Neural cell (in vitro differentiated cells): ENCODE results near the gene PLCL2. TPM values are rescaled to one million over a fixed set of nuclear protein-coding genes. Genes with fewer than 3 reads are reported as not detected.

ENCODE experiments used
- H2AFZ ChIP-seq: fragments of 200-600, 300-800 bp; sonication (generic), shearing (Covaris generic); 2 replicates; pipeline ENCODE4 v1.6.0; 2014; ENCODE audit warnings: low read depth, mild to moderate bottlenecking, antibody characterized with exemption, low read length, moderate library complexity
- H3F3A ChIP-seq: fragments of 200-600 bp; shearing (Covaris generic); 2 replicates; pipeline ENCODE4 v1.6.1; 2016; ENCODE audit warnings: mild to moderate bottlenecking, moderate library complexity, mixed read lengths, antibody characterized with exemption, low read length; ENCODE audit not compliant: insufficient read depth, poor library complexity, severe bottlenecking
- H3K27ac ChIP-seq: fragments of 200-600, 300-800 bp; sonication (generic), shearing (Covaris generic); 2 replicates; pipeline ENCODE4 v1.5.1; 2014; ENCODE audit warnings: mild to moderate bottlenecking, low read length, moderate library complexity
- H3K27me3 ChIP-seq: fragments of 300-800, 200-600 bp; sonication (generic), shearing (Covaris generic); 2 replicates; pipeline ENCODE4 v1.6.0; 2014; ENCODE audit warnings: mild to moderate bottlenecking, low read depth, low read length, moderate library complexity; ENCODE audit not compliant: insufficient read depth
- H3K36me3 ChIP-seq: fragments of 300-800, 200-600 bp; sonication (generic), shearing (Covaris generic); 2 replicates; pipeline ENCODE4 v1.5.1; 2014; ENCODE audit warnings: mild to moderate bottlenecking, antibody characterized with exemption, low read length, moderate library complexity; ENCODE audit not compliant: insufficient read depth
- H3K4me2 ChIP-seq: fragments of 300-800, 200-600 bp; sonication (generic), shearing (Covaris generic); 2 replicates; pipeline ENCODE4 v1.6.0; 2014; ENCODE audit warnings: mild to moderate bottlenecking, low read length
- H3K4me3 ChIP-seq: fragments of 300-800, 200-600 bp; sonication (generic), shearing (Covaris generic); 2 replicates; pipeline ENCODE4 v1.5.1; 2014; ENCODE audit warnings: mild to moderate bottlenecking, low read length, moderate library complexity
- H3K79me2 ChIP-seq: fragments of 200-600 bp; shearing (Covaris generic); replicated peaks from 2 replicates; pipeline ENCODE4 v1.6.0; 2014; ENCODE audit warnings: mild to moderate bottlenecking, low read length, moderate library complexity; ENCODE audit not compliant: insufficient read depth
- H3K9ac ChIP-seq: fragments of 300-800, 200-600 bp; sonication (generic), shearing (Covaris generic); 2 replicates; pipeline ENCODE4 v1.6.1; 2016; ENCODE audit warnings: mild to moderate bottlenecking, low read length, mixed read lengths
- H3K9me2 ChIP-seq: fragments of 200-600 bp; shearing (Covaris generic); 2 replicates; pipeline ENCODE4 v1.6.1; 2016; ENCODE audit warnings: mild to moderate bottlenecking, low read length, mixed read lengths; ENCODE audit not compliant: insufficient read depth
- H3K9me3 ChIP-seq: fragments of 200-600, 300-800 bp; sonication (generic), shearing (Covaris generic); 2 replicates; pipeline ENCODE4 v1.6.1; 2016; ENCODE audit warnings: mild to moderate bottlenecking, mixed run types, low read length, moderate library complexity, mixed read lengths
- H4K20me1 ChIP-seq: fragments of 200-600 bp; shearing (Covaris generic); 2 replicates; pipeline ENCODE4 v1.6.1; 2016; ENCODE audit warnings: mild to moderate bottlenecking, mixed run types; ENCODE audit not compliant: insufficient read depth
- CTCF ChIP-seq: fragments of 450-650 bp; IDR thresholded peaks from 2 replicates; pipeline ENCODE4 v1.5.1; 2014; ENCODE audit warnings: antibody characterized with exemption, mild to moderate bottlenecking, moderate library complexity; ENCODE audit not compliant: poor library complexity, severe bottlenecking
- EP300 ChIP-seq: fragments of 450-650 bp; conservative IDR thresholded peaks from 2 replicates; pipeline ENCODE4 v1.6.1; 2014; ENCODE audit warnings: antibody characterized with exemption, mild to moderate bottlenecking, moderate library complexity; ENCODE audit not compliant: poor library complexity, severe bottlenecking
- EZH2 ChIP-seq: fragments of 200-600, 300-800 bp; shearing (Covaris generic), sonication (generic); IDR thresholded peaks from 2 replicates; pipeline ENCODE4 v1.6.1; 2014; ENCODE audit warnings: antibody characterized with exemption, low read length, borderline replicate concordance, mild to moderate bottlenecking; ENCODE audit not compliant: insufficient read depth, poor library complexity, severe bottlenecking
- MXI1 ChIP-seq: fragments of 450-650 bp; conservative IDR thresholded peaks from 2 replicates; pipeline ENCODE4 v1.6.1; 2014; ENCODE audit warnings: antibody characterized with exemption, mild to moderate bottlenecking; ENCODE audit not compliant: poor library complexity, severe bottlenecking
- POLR2AphosphoS5 ChIP-seq: IDR thresholded peaks from 2 replicates; pipeline ENCODE4 v1.6.1; 2012
- RAD21 ChIP-seq: fragments of 450-650 bp; conservative IDR thresholded peaks from 2 replicates; pipeline ENCODE4 v1.6.1; 2014; ENCODE audit warnings: antibody characterized with exemption, mild to moderate bottlenecking, moderate library complexity
- SMC3 ChIP-seq: fragments of 450-650 bp; conservative IDR thresholded peaks from 2 replicates; pipeline ENCODE4 v1.6.1; 2014; ENCODE audit warnings: antibody characterized with exemption, mild to moderate bottlenecking, moderate library complexity; ENCODE audit not compliant: poor library complexity
- TAF1 ChIP-seq: IDR thresholded peaks from 2 replicates; pipeline ENCODE4 v1.6.1; 2012; ENCODE audit warnings: low read depth
- polyA plus RNA-seq: library from polyadenylated mRNA; depleted of rRNA; stranded (reverse); fragments of >200 nt; gene quantifications from 2 replicates; pipeline ENCODE4 v1.2.3, GENCODE V29; 2014
- TF ChIP-seq, protein P1 (sequence below): IDR thresholded peaks from 2 replicates; pipeline ENCODE4 v1.6.1; 2012; ENCODE audit warnings: borderline replicate concordance

Gene PLCL2
- polyA plus RNA-seq, 1 donor from 2014 or later, result 69.8 TPM

DNA sequence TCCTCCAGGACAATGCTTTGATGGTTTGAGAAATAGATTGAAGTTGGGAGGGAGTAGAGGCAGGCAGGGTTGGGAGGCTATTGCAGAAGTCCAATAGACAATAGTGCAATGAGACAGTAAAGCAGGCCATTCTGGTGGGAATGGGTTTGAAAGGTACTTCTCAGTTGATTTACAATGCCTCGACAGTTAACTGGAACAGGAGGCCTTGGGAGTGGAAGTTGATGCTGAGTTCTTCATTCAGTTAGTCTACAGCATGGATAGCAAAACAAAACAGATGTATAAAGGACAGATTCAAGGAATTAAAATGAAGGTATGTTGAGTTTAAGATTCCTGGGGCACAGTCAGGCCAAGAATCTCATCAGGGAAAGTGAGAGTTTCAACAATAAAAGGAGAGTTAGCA, 6.8 kb upstream of the PLCL2 start:
- no peak overlapping the region for H2AFZ ChIP-seq
- no peaks in the 10 kb centered on the region for H3K27me3 ChIP-seq
- H3K9me2 ChIP-seq, result no peaks in the 10 kb centered on the region
- no peak overlapping the region for H3K4me3 ChIP-seq
- no peak for TF ChIP-seq MXI1
- TF ChIP-seq POLR2AphosphoS5, result no peak
- no peak for TF ChIP-seq RAD21
- no peak for TF ChIP-seq EZH2
- TF ChIP-seq, protein P1, sequence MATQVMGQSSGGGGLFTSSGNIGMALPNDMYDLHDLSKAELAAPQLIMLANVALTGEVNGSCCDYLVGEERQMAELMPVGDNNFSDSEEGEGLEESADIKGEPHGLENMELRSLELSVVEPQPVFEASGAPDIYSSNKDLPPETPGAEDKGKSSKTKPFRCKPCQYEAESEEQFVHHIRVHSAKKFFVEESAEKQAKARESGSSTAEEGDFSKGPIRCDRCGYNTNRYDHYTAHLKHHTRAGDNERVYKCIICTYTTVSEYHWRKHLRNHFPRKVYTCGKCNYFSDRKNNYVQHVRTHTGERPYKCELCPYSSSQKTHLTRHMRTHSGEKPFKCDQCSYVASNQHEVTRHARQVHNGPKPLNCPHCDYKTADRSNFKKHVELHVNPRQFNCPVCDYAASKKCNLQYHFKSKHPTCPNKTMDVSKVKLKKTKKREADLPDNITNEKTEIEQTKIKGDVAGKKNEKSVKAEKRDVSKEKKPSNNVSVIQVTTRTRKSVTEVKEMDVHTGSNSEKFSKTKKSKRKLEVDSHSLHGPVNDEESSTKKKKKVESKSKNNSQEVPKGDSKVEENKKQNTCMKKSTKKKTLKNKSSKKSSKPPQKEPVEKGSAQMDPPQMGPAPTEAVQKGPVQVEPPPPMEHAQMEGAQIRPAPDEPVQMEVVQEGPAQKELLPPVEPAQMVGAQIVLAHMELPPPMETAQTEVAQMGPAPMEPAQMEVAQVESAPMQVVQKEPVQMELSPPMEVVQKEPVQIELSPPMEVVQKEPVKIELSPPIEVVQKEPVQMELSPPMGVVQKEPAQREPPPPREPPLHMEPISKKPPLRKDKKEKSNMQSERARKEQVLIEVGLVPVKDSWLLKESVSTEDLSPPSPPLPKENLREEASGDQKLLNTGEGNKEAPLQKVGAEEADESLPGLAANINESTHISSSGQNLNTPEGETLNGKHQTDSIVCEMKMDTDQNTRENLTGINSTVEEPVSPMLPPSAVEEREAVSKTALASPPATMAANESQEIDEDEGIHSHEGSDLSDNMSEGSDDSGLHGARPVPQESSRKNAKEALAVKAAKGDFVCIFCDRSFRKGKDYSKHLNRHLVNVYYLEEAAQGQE, result no peak
- TF ChIP-seq TAF1, result no peak
- no peak for TF ChIP-seq CTCF
- TF ChIP-seq EP300, result no peak
- no peak for TF ChIP-seq SMC3
- H3K9ac ChIP-seq, result no peak overlapping the region
- no peak overlapping the region for H3K4me2 ChIP-seq
- H3K9me3 ChIP-seq, result no peaks in the 10 kb centered on the region
- H4K20me1 ChIP-seq, result no peaks in the 10 kb centered on the region
- H3K79me2 ChIP-seq, result no peaks in the 10 kb centered on the region
- H3F3A ChIP-seq, result no peaks in the 10 kb centered on the region
- H3K36me3 ChIP-seq, result no peaks in the 10 kb centered on the region
- no peak overlapping the region for H3K27ac ChIP-seq

DNA sequence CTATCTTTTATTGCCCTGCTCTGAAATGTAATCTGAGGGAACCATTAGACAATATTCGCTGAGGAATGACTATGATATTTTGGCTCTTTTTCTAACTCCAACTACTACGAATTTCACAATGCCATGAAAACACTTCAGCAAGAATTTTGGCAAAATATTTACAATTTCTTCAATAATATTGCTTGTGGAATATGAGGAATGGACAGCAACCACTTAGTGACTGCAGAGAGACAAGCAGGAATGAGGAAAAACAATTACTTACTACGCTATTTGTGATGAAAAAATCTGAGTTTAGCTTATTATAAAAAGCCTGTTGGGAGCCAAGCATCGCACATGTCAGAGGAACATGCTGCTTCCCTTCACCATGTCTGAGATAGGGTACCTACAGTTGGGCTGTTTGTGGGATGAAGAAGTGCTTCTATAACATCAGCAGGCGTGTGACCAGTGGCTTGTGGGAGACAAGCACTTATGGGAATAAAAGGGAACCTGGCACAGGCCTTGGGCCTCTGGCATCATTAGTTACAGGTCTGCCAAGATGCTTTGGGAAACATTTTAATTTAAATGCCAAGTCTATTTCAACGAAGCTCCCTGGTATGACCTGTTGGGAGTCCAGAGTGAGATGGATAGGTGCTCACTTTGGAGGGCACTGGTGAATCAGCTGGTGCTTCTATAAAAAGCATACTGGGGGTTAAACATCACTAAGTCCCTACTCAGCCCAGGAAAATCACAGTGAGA, 2.7 kb upstream of the PLCL2 start:
- H3F3A ChIP-seq, result no peaks in the 10 kb centered on the region
- peaks cover 18% of the 10 kb centered on the region for H3K79me2 ChIP-seq
- H4K20me1 ChIP-seq, result no peaks in the 10 kb centered on the region
- no peak overlapping the region for H3K4me3 ChIP-seq
- H3K4me2 ChIP-seq, result no peak overlapping the region
- no peak overlapping the region for H2AFZ ChIP-seq
- H3K27me3 ChIP-seq, result no peaks in the 10 kb centered on the region
- no peaks in the 10 kb centered on the region for H3K9me3 ChIP-seq
- H3K36me3 ChIP-seq, result no peaks in the 10 kb centered on the region
- H3K27ac ChIP-seq, result no peak overlapping the region
- TF ChIP-seq SMC3 (no peak), POLR2AphosphoS5 (no peak), CTCF (no peak), RAD21 (no peak)
- TF ChIP-seq, protein P1, result no peak
- H3K9ac ChIP-seq, result no peak overlapping the region
- H3K9me2 ChIP-seq, result no peaks in the 10 kb centered on the region
